H9 (cell line): ENCODE results near the gene TMEM191B. TPM values are rescaled to one million over a fixed set of nuclear protein-coding genes. Genes with fewer than 3 reads are reported as not detected.
"Not testable (repeated sequence)": the region's sequence is repeated elsewhere in the genome, so short reads cannot be mapped to it uniquely, and the experiment has no call there.

Experiments used
- DNase-seq: peaks from one replicate; pipeline ENCODE4 v3.0.0-alpha.2; 2017
- H2AFZ ChIP-seq: one replicate; pipeline ENCODE4 v1.6.1; 2013; ENCODE audit warnings: mild to moderate bottlenecking, low read length, control low read depth, moderate library complexity
- H2AK5ac ChIP-seq: 2 replicates; pipeline ENCODE4 v1.6.1; 2013; ENCODE audit warnings: low read length, control low read depth, mixed read lengths; ENCODE audit not compliant: insufficient read length
- H2BK120ac ChIP-seq: one replicate; pipeline ENCODE4 v1.6.1; 2013; ENCODE audit warnings: low read depth, mild to moderate bottlenecking, low read length, control low read depth, inconsistent platforms; ENCODE audit not compliant: poor library complexity, severe bottlenecking
- H2BK12ac ChIP-seq: 2 replicates; pipeline ENCODE4 v1.6.1; 2013; ENCODE audit warnings: low read length, control low read depth, mixed read lengths, low read depth; ENCODE audit not compliant: insufficient read length
- H2BK15ac ChIP-seq: 2 replicates; pipeline ENCODE4 v1.6.1; 2013; ENCODE audit warnings: low read depth, low read length, control low read depth
- H2BK20ac ChIP-seq: one replicate; pipeline ENCODE4 v1.6.1; 2013; ENCODE audit warnings: low read depth, mild to moderate bottlenecking, low read length, control low read depth, inconsistent platforms; ENCODE audit not compliant: poor library complexity, severe bottlenecking
- H2BK5ac ChIP-seq: 2 replicates; pipeline ENCODE4 v1.6.1; 2013; ENCODE audit warnings: low read length, control low read depth, mixed read lengths; ENCODE audit not compliant: insufficient read length
- H3K14ac ChIP-seq: 2 replicates; pipeline ENCODE4 v1.6.1; 2013; ENCODE audit warnings: low read length, control low read depth; ENCODE audit not compliant: insufficient read depth
- H3K18ac ChIP-seq: 2 replicates; pipeline ENCODE4 v1.6.1; 2013; ENCODE audit warnings: low read depth, mild to moderate bottlenecking, mixed read lengths, low read length, control low read depth; ENCODE audit not compliant: insufficient read length
- H3K23ac ChIP-seq: 2 replicates; pipeline ENCODE4 v1.6.1; 2013; ENCODE audit warnings: low read length, control low read depth, mixed read lengths, low read depth; ENCODE audit not compliant: insufficient read length
- H3K23me2 ChIP-seq: 2 replicates; pipeline ENCODE4 v1.6.1; 2013; ENCODE audit warnings: low read depth, mild to moderate bottlenecking, mixed read lengths, low read length, control low read depth; ENCODE audit not compliant: insufficient read length, poor library complexity, severe bottlenecking
- H3K27ac ChIP-seq: 2 replicates; pipeline ENCODE4 v1.5.1; 2013; ENCODE audit warnings: low read length, control low read depth, mixed read lengths, low read depth; ENCODE audit not compliant: insufficient read length
- H3K27me3 ChIP-seq: 2 replicates; pipeline ENCODE4 v1.6.1; 2013; ENCODE audit warnings: low read length, control low read depth, inconsistent platforms; ENCODE audit not compliant: insufficient read depth
- H3K4ac ChIP-seq: 2 replicates; pipeline ENCODE4 v1.6.1; 2013; ENCODE audit warnings: low read depth, mild to moderate bottlenecking, control low read depth, inconsistent platforms, low read length, moderate library complexity
- H3K4me1 ChIP-seq: 2 replicates; pipeline ENCODE4 v1.6.1; 2013; ENCODE audit warnings: low read length, control low read depth, inconsistent platforms; ENCODE audit not compliant: insufficient read depth
- H3K4me2 ChIP-seq: 2 replicates; pipeline ENCODE4 v1.6.1; 2013; ENCODE audit warnings: low read length, control low read depth, mixed read lengths; ENCODE audit not compliant: insufficient read length, insufficient read depth
- H3K56ac ChIP-seq: 2 replicates; pipeline ENCODE4 v1.6.1; 2013; ENCODE audit warnings: low read depth, mild to moderate bottlenecking, mixed read lengths, low read length, control low read depth; ENCODE audit not compliant: insufficient read length
- H3K79me1 ChIP-seq: 2 replicates; pipeline ENCODE4 v1.6.1; 2013; ENCODE audit warnings: low read depth, mild to moderate bottlenecking, moderate library complexity, low read length, control low read depth, inconsistent platforms; ENCODE audit not compliant: insufficient read depth, poor library complexity, severe bottlenecking
- H3K79me2 ChIP-seq: 2 replicates; pipeline ENCODE4 v1.6.1; 2013; ENCODE audit warnings: low read length, control low read depth, inconsistent platforms; ENCODE audit not compliant: insufficient read depth
- H3K9ac ChIP-seq: 2 replicates; pipeline ENCODE4 v1.6.1; 2013; ENCODE audit warnings: low read length, control low read depth, mixed read lengths; ENCODE audit not compliant: insufficient read length; ENCODE audit errors: extremely low read depth
- H3K9me3 ChIP-seq: one replicate; pipeline ENCODE4 v1.6.1; 2013; ENCODE audit warnings: low read depth, low read length, inconsistent platforms; ENCODE audit not compliant: control insufficient read depth
- H3T11ph ChIP-seq: one replicate; pipeline ENCODE4 v1.6.1; 2013; ENCODE audit warnings: mild to moderate bottlenecking, low read length, control low read depth, inconsistent platforms
- H4K20me1 ChIP-seq: one replicate; pipeline ENCODE4 v1.6.1; 2013; ENCODE audit not compliant: control insufficient read depth, insufficient read length, insufficient read depth
- H4K5ac ChIP-seq: 2 replicates; pipeline ENCODE4 v1.6.1; 2013; ENCODE audit warnings: low read depth, mild to moderate bottlenecking, mixed read lengths, low read length, control low read depth; ENCODE audit not compliant: insufficient read length
- H4K8ac ChIP-seq: replicated peaks from 2 replicates; pipeline ENCODE4 v1.6.1; 2013; ENCODE audit warnings: low read length, control low read depth, mixed read lengths, low read depth; ENCODE audit not compliant: insufficient read length
- H4K91ac ChIP-seq: 2 replicates; pipeline ENCODE4 v1.6.1; 2013; ENCODE audit warnings: low read depth, mild to moderate bottlenecking, moderate library complexity, mixed read lengths, low read length, control low read depth; ENCODE audit not compliant: insufficient read length
- H3K27ac Mint-ChIP-seq, 3 experiments: 2 replicates in 2 of 3; 3 replicates in 1 of 3; pipeline ENCODE4 v1.8.0; 2020 to 2021; ENCODE audit warnings: mixed read lengths in 3 of 3, mild to moderate bottlenecking in 1 of 3, moderate library complexity in 1 of 3
- H3K27me3 Mint-ChIP-seq: 2 replicates; pipeline ENCODE4 v1.8.0; 2021; ENCODE audit warnings: low read depth, mild to moderate bottlenecking, moderate library complexity, mixed read lengths
- H3K36me3 Mint-ChIP-seq, 3 experiments: 2 replicates in 2 of 3; 3 replicates in 1 of 3; pipeline ENCODE4 v1.8.0; 2020 to 2021; ENCODE audit warnings: low read depth in 3 of 3, mixed read lengths in 3 of 3; ENCODE audit not compliant: insufficient read depth in 1 of 3
- H3K4me1 Mint-ChIP-seq, 2 experiments: 2 replicates each; pipeline ENCODE4 v1.8.0; 2020; ENCODE audit warnings: mixed read lengths in 2 of 2
- H3K4me3 Mint-ChIP-seq, 2 experiments: 2 replicates in 1 of 2; 3 replicates in 1 of 2; pipeline ENCODE4 v1.8.0; 2020 to 2021; ENCODE audit warnings: mild to moderate bottlenecking in 2 of 2, mixed read lengths in 2 of 2, moderate library complexity in 1 of 2
- H3K9me3 Mint-ChIP-seq, 2 experiments: 2 replicates in 1 of 2; 3 replicates in 1 of 2; pipeline ENCODE4 v1.8.0; 2020; ENCODE audit warnings: mild to moderate bottlenecking in 2 of 2, mixed read lengths in 2 of 2, moderate library complexity in 1 of 2
- WGBS: extraction: QIAGEN DNeasy Blood & Tissue Kit; methylation state at CpG from one replicate; pipeline ENCODE4 v1.1.7; 2013; ENCODE audit warnings: missing lambda C conversion rate, low lambda C conversion rate, mixed read lengths; ENCODE audit not compliant: insufficient read length; ENCODE audit errors: extremely low coverage; 5-methylcytosine and 5-hydroxymethylcytosine counted together
- long read RNA-seq: library from polyadenylated mRNA; unstranded; transcript quantifications from one replicate; pipeline ENCODE4 v2.0.0, GENCODE V29; 2020
- total RNA-seq: library from RNA; stranded (reverse); gene quantifications from 2 replicates; pipeline ENCODE4 v1.2.1, GENCODE V29; 2021

Gene TMEM191B
- total RNA-seq = 1.4 and 4.7 TPM in 2 replicates
- long read RNA-seq, partial matches to known transcripts = 0 of 1 reads
- long read RNA-seq, other reads (novel, unspliced or antisense) = 0 of 1 reads

DNA sequence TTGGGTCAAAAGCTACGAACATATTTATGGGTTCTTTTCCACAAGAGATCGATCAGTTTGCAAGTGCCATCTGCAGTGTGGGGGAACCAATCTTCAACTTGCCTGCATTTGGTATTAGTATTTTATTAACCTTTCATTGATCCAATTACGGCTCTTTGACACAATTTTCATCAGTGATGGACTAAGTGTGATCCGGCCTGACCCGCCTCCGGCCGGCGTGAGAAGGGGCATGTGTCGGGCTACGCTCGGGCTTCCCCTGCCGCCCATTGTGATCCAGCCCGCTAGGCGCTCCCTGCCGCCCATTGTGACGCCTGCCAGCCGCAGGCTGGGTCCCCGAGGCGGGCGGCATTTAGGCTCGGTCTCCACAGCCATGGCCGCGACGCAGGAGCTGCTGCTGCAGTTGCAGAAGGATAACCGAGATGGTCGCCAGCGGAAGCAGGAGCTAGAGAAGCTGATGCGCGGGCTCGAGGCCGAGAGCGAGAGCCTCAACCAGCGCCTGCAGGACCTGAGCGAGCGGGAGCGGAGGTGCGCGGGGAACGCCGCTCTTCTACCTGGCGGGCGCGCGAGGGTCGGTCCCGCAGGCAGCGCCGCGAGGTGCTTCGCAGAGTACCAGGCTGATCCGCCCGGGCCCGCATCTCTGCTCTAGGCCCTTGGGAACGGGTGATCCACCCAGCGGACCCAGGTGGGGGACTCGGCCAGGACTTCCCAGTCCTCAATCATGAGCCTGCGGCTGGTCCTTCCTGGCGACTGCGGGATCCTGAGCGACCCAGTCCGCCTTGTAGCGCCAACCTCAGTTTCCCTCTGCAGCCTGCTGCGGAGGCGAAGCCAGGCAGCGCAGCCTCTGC is at the start of gene TMEM191B:
TMEM191B (plus strand) TSS at position 51 of the 845 bp plus-strand sequence; CDS start at position 230, 179 bp downstream.
- not testable (repeated sequence) for H3K4me1 Mint-ChIP-seq, H3K27ac ChIP-seq, H4K20me1 ChIP-seq, H3K79me1 ChIP-seq, H3K9me3 Mint-ChIP-seq, H3T11ph ChIP-seq, H4K5ac ChIP-seq, H4K91ac ChIP-seq, H4K8ac ChIP-seq, H2BK12ac ChIP-seq, H3K4ac ChIP-seq, H3K14ac ChIP-seq, H3K9ac ChIP-seq, H3K23me2 ChIP-seq, H2BK20ac ChIP-seq, H2AK5ac ChIP-seq, H3K56ac ChIP-seq, H3K79me2 ChIP-seq, DNase-seq, H3K18ac ChIP-seq, H3K27ac Mint-ChIP-seq, H3K27me3 ChIP-seq, H3K36me3 Mint-ChIP-seq, H2AFZ ChIP-seq, H2BK5ac ChIP-seq, H2BK15ac ChIP-seq, H3K23ac ChIP-seq, H3K27me3 Mint-ChIP-seq, H3K9me3 ChIP-seq, H3K4me3 Mint-ChIP-seq, H2BK120ac ChIP-seq, H3K4me1 ChIP-seq, H3K4me2 ChIP-seq
- WGBS = no CpG with 5 or more reads among the region's 65 CpGs

DNA sequence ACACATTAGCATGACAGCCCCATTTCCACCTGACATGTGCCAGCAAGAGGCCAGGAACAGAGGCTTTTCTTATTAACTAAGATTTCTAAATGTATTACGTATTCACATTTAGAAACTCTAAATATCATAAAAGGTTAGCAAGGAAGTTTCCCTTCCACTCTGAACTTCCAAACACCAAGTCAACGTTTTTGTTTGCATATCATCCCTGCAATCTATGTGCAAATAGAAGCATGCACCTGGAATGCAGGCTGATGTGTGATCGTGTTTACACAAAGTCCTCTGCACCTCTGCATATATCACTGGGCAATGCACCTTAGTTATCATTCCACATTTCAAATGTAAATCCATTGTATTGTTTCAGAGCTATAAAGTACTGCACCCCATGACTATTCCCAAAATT is 31.4 kb upstream of the TMEM191B start:
- H3K4me2 ChIP-seq, H3K23me2 ChIP-seq, H3K9me3 ChIP-seq, DNase-seq, H3K4me1 ChIP-seq, H3K9ac ChIP-seq, H2AK5ac ChIP-seq, H3K18ac ChIP-seq, H3K4me3 Mint-ChIP-seq, H2BK15ac ChIP-seq, H2BK120ac ChIP-seq, H3K27me3 Mint-ChIP-seq, H3K56ac ChIP-seq, H3K23ac ChIP-seq, H3K14ac ChIP-seq, H3K4me1 Mint-ChIP-seq, H4K8ac ChIP-seq, H2BK5ac ChIP-seq, H2BK20ac ChIP-seq, H4K5ac ChIP-seq, H3K27ac ChIP-seq, H2AFZ ChIP-seq, H3K4ac ChIP-seq, H3K27me3 ChIP-seq, H2BK12ac ChIP-seq, H3K79me2 ChIP-seq, H4K91ac ChIP-seq, H3T11ph ChIP-seq, H3K27ac Mint-ChIP-seq, H3K9me3 Mint-ChIP-seq, H3K79me1 ChIP-seq, H4K20me1 ChIP-seq, H3K36me3 Mint-ChIP-seq: not testable (repeated sequence)
- no CpG with 5 or more reads among the region's 3 CpGs for WGBS
